DOHH2 (cell line): Measurements from ENCODE around the gene DOK7.

Experiments used
- H3F3A ChIP-seq: fragments of 200-600 bp; sonication (generic), shearing (Covaris generic); 2 replicates; pipeline ENCODE4 v1.6.0; 2016; ENCODE audit warnings: antibody characterized with exemption, mild to moderate bottlenecking; ENCODE audit not compliant: control insufficient read depth, insufficient read depth
- H3K27ac ChIP-seq: fragments of 200-600 bp; sonication (generic); 2 replicates; pipeline ENCODE4 v1.5.1; 2014; ENCODE audit warnings: low read depth, mild to moderate bottlenecking, low read length, moderate library complexity
- H3K27me3 ChIP-seq: fragments of 200-600 bp; sonication (generic); 2 replicates; pipeline ENCODE4 v1.6.1; 2014; ENCODE audit warnings: mild to moderate bottlenecking, low read length, mixed read lengths; ENCODE audit not compliant: control insufficient read depth
- H3K36me3 ChIP-seq: fragments of 200-600 bp; sonication (generic); 2 replicates; pipeline ENCODE4 v1.6.1; 2014; ENCODE audit warnings: mild to moderate bottlenecking, low read length, moderate library complexity, mixed read lengths; ENCODE audit not compliant: control insufficient read depth
- H3K4me1 ChIP-seq: fragments of 200-600 bp; sonication (generic); 2 replicates; pipeline ENCODE4 v1.6.1; 2014; ENCODE audit warnings: mild to moderate bottlenecking, low read length, mixed read lengths; ENCODE audit not compliant: control insufficient read depth
- H3K4me2 ChIP-seq: fragments of 200-600 bp; sonication (generic); 2 replicates; pipeline ENCODE4 v1.6.0; 2014; ENCODE audit warnings: mild to moderate bottlenecking, low read length, moderate library complexity
- H3K4me3 ChIP-seq: fragments of 200-600 bp; sonication (generic); 2 replicates; pipeline ENCODE4 v1.5.1; 2014; ENCODE audit warnings: mild to moderate bottlenecking, low read length, mixed read lengths
- H3K79me2 ChIP-seq: fragments of 200-600 bp; sonication (generic); 2 replicates; pipeline ENCODE4 v1.6.1; 2014; ENCODE audit warnings: mild to moderate bottlenecking, low read length, mixed read lengths; ENCODE audit not compliant: control insufficient read depth
- H3K9me2 ChIP-seq: fragments of 200-600 bp; sonication (generic); replicated peaks from 2 replicates; pipeline ENCODE4 v1.6.1; 2014; ENCODE audit warnings: mild to moderate bottlenecking, low read length, mixed read lengths; ENCODE audit not compliant: control insufficient read depth
- H3K9me3 ChIP-seq: fragments of 200-600 bp; sonication (generic); 2 replicates; pipeline ENCODE4 v1.6.1; 2014; ENCODE audit warnings: antibody characterized with exemption, low read length, mixed read lengths; ENCODE audit not compliant: control insufficient read depth, insufficient read depth
- H4K20me1 ChIP-seq: fragments of 200-600 bp; sonication (generic); 2 replicates; pipeline ENCODE4 v1.6.0; 2014; ENCODE audit warnings: low read depth, mild to moderate bottlenecking, antibody characterized with exemption, low read length, moderate library complexity; ENCODE audit not compliant: control insufficient read depth, insufficient read depth
- EZH2phosphoT487 ChIP-seq: fragments of 200-600 bp; sonication (generic); IDR thresholded peaks from 2 replicates; pipeline ENCODE4 v1.6.1; 2017; ENCODE audit warnings: borderline replicate concordance, mild to moderate bottlenecking, antibody characterized with exemption, low read length, moderate library complexity, mixed read lengths
- TF ChIP-seq, protein P1 (sequence below): fragments of 200-600 bp; sonication (generic); IDR thresholded peaks from one replicate; pipeline ENCODE4 v1.5.1; 2014; ENCODE audit warnings: antibody characterized with exemption, mild to moderate bottlenecking, low read depth, low read length; ENCODE audit not compliant: poor library complexity, severe bottlenecking

The DOK7 gene

GRCh38 chr4:3422241-3422801 is 40.8 kb upstream of the DOK7 start:
- Histone ChIP-seq H3F3A (no peaks in the 10 kb centered on the region), H3K27me3 (no peaks in the 10 kb centered on the region), H3K9me2 (no peaks in the 10 kb centered on the region), H3K4me1 (no peaks in the 10 kb centered on the region), H4K20me1 (0 out of 2 replicates have a peak, but pooled peaks cover 4% of the 10 kb centered on the region), H3K79me2 (no peaks in the 10 kb centered on the region), H3K27ac (no peak overlapping the region), H3K4me2 (no peak overlapping the region), H3K4me3 (no peak overlapping the region), H3K9me3 (no peaks in the 10 kb centered on the region), H3K36me3 (no peaks in the 10 kb centered on the region)
- TF ChIP-seq, protein P1, sequence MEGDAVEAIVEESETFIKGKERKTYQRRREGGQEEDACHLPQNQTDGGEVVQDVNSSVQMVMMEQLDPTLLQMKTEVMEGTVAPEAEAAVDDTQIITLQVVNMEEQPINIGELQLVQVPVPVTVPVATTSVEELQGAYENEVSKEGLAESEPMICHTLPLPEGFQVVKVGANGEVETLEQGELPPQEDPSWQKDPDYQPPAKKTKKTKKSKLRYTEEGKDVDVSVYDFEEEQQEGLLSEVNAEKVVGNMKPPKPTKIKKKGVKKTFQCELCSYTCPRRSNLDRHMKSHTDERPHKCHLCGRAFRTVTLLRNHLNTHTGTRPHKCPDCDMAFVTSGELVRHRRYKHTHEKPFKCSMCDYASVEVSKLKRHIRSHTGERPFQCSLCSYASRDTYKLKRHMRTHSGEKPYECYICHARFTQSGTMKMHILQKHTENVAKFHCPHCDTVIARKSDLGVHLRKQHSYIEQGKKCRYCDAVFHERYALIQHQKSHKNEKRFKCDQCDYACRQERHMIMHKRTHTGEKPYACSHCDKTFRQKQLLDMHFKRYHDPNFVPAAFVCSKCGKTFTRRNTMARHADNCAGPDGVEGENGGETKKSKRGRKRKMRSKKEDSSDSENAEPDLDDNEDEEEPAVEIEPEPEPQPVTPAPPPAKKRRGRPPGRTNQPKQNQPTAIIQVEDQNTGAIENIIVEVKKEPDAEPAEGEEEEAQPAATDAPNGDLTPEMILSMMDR, result no peak
- no peak for TF ChIP-seq EZH2phosphoT487

DNA sequence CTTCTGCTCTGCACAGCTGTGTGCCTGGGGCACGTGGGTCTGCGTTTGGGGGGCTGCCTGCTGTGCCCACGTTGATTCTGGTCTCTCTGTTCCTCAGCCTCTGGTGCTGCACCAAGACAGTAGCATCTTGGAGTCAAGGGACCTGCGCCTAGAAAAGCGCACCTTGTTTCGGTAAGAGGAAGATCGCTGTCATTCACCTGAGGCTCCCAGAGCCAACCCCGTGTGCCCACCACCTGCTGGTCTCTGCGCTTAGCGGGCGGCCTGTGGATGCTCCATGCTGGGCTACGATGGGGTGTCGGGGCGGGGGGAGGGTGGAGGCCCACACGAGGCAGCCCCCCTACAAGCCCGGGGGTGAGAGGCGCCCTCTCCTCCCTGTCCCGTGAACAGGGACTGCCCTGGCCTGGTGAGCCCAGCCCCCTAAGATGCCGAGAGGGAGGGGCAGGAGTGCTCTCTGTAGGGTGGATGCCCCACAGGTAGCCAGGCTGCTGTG is 40.3 kb upstream of the DOK7 start:
- Histone ChIP-seq H3K4me3 (no peak overlapping the region), H3K9me2 (no peaks in the 10 kb centered on the region)

DNA sequence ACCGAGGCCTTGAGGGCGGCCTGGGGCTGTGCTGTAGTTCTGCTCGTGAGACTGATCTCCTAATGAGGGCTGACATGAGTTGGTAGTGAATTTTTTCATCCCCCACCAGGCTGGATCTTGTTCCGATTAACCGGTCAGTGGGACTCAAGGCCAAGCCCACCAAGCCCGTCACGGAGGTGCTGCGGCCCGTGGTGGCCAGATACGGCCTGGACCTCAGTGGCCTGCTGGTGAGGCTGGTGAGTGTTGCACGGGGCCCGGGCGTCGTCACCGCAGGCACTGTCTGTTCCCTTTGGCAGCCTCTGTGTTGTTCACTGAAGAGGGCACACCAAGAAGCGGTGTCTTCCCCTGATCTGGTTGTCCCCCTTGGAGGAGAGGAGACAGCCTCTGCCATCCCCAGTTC is 39.7 kb upstream of the DOK7 start:
- Histone ChIP-seq H3K27ac (no peak overlapping the region), H3K36me3 (no peaks in the 10 kb centered on the region), H4K20me1 (0 out of 2 replicates have a peak, but pooled peaks cover 4% of the 10 kb centered on the region), H3K4me1 (no peaks in the 10 kb centered on the region), H3K79me2 (no peaks in the 10 kb centered on the region), H3F3A (no peaks in the 10 kb centered on the region), H3K27me3 (no peaks in the 10 kb centered on the region), H3K4me2 (no peak overlapping the region), H3K4me3 (no peak overlapping the region), H3K9me2 (no peaks in the 10 kb centered on the region), H3K9me3 (no peaks in the 10 kb centered on the region)
- TF ChIP-seq, protein P1, result no peak
- TF ChIP-seq EZH2phosphoT487, result no peak

More for the DNA sequence above, 40.3 kb upstream of the DOK7 start:
- Histone ChIP-seq H3F3A (no peaks in the 10 kb centered on the region), H3K4me1 (no peaks in the 10 kb centered on the region), H3K79me2 (no peaks in the 10 kb centered on the region), H3K27me3 (no peaks in the 10 kb centered on the region), H3K27ac (no peak overlapping the region), H4K20me1 (0 out of 2 replicates have a peak, but pooled peaks cover 4% of the 10 kb centered on the region), H3K4me2 (no peak overlapping the region), H3K9me3 (no peaks in the 10 kb centered on the region), H3K36me3 (no peaks in the 10 kb centered on the region)
- no peak for TF ChIP-seq EZH2phosphoT487
- TF ChIP-seq, protein P1, result no peak
